Jurkat, Clone E6-1 (cell line): ENCODE results near the gene CCDC92B.
"Not testable (repeated sequence)": the region's sequence is repeated elsewhere in the genome, so short reads cannot be mapped to it uniquely, and the experiment has no call there.

ENCODE experiments used
- DNase-seq: peaks from one replicate; pipeline ENCODE4 v3.0.0-alpha.2; 2011; ENCODE audit warnings: low read depth, low spot score
- H3K4me3 ChIP-seq: 2 replicates; pipeline ENCODE4 v1.5.1; 2011; ENCODE audit warnings: mild to moderate bottlenecking, low read length, control low read depth, moderate library complexity

Gene CCDC92B

DNA sequence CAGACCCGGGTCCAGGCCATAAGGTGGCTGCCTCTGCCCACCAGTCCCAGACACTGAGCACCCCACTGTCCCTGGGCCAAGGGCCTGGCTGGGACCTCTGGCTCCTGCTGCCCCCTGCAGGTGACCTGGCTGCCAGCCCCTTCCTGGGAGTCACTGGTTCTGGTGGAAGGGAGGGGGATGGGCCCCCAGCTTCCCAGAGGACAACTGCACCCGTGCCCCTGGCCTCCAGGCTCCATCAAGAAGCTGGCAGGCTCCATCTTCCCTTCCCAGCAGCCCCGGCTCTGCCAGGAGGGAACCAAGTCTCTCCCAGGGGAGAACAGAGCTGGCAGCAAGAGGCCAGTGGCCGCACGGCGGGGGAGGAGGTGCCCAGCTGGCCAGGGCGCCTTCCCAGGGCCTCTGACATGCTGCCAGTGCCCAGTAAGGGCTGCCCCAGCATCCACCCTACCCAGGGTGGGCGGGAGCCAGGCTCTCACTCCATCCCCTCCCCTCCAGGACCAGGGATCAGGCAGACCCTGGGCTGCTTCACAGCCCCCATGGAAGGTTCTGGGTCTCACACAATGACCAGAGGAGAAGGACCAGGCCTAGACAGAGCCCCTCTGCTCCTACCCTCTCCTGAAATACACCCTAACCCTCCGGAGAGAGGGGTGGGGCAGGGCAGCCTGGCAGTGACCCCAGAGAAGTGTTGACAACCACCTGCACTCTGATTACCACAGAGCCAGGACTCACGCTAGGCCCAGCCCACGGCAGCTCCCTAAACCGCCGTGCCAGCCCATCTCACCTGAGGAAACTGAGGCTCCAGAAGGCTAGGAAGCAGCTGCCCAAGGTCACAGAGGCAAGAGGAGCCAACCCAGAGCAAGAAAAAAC is 41.5 kb downstream of the CCDC92B start:
- H3K4me3 ChIP-seq, result no peak overlapping the region
- DNase-seq, result no peak

DNA sequence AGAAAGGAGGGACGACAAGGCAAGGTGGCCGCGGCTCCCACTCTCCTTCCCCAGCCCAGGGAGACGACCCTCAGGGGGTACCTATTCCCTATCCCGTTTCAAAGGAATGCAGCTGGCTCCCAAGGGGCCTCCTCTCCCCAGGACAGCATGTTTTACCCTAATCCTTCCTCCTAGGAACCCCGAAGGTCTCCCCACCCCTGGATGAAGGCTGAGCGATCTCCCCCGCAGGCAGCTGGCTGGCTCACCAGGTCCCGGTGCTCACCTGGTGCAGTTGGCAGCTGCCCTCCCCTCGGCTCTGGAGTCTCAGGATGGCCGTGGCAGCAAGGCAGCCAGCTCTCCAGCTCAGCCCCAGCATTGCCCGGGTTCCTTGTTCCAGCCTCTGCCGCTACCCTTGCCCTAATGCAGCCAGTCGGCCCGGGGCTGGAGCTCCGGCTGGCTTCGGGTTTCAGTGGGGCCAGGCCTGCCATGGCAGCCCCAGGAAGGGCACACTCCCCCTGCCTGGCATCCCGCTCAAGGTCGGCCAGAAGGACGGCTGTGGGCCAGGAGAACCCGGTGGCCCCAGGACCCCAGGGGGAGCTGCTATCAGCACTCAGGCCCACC is 42.4 kb downstream of the CCDC92B start:
- no peak for DNase-seq
- H3K4me3 ChIP-seq, result no peak overlapping the region

DNA sequence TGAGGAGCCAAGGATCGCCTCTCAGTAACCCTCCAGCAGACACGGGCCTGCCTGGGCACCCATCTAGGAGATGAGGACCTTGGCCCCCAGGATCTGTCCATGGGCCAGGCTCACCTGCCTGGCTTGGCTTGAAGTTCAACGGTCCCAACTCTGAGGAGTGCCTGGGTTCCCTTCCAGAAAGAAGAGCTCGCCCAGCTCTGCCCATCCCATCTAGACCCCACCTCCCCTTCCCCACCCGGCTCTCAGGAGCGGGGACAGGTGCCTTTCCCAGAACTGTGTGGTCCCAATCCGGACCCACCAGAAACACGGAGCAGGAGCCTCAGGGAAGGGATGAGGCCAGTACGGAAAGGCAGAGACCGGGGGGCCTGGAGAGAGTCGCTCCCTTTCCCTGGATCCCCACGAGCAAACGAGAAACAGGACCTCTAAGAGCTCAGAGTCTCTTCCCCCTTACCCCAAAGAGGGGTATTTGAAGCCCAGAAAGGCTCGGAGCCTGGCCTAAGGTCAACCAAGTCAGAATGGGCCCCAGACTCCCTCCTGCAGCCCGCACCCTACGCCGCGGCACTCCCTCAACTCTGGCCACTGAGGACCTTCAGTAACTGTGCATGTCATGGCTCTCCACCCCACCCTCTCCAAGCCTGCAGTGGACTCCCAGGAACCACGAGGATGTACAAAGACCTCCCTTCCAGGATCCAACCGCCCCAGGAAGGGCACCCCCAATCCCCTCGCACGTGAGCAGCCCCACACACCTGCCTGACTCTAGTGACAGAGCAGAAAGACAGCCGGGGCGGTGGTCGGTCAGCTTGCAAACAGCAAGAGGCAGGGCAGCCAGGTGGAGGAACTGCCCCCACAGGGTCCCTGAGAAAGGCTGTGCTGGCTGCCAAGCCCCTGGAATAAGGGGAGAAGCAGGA is 43.3 kb downstream of the CCDC92B start:
- DNase-seq, result no peak

DNA sequence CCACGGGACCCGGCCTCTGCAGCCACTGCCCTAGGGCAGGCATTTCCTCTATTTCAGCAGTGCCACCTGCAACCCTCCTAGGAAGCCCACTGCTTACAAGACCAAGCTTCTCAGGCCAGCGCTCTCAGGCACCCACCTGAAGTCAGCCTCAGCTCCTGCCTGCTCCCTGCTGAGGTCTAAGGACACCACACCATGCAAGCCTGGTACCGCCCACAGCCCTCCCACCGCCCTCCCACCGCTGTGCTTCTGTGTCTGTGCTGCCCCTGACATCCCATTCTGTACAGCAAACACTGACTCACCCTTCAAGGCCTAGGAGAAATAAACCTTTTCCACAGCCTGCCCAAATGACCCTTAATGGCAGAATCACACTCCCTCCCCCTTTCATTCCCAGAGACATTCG is 44.2 kb downstream of the CCDC92B start:
- H3K4me3 ChIP-seq, result no peak overlapping the region
- no peak for DNase-seq

More for the DNA sequence above, 43.3 kb downstream of the CCDC92B start:
- H3K4me3 ChIP-seq, result no peak overlapping the region

DNA sequence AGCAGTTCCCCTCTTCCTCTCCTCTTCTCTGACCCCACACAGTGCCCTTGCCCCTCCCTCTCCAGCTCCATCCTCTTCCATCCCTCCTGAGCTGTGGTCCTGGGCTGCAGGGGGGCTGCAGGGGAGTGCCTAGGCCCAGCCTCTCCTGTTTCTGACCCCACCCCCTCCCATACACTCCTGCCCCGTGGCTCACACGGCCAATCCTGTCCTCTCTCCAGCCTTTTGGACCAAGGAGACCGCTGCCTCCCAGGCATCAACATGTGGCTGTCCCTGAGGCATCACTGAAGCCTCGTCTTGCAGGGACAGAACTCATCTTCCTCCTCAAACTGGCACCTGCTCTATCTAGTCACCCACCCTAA is 44.6 kb downstream of the CCDC92B start:
- H3K4me3 ChIP-seq, result no peak overlapping the region
- DNase-seq, result no peak

DNA sequence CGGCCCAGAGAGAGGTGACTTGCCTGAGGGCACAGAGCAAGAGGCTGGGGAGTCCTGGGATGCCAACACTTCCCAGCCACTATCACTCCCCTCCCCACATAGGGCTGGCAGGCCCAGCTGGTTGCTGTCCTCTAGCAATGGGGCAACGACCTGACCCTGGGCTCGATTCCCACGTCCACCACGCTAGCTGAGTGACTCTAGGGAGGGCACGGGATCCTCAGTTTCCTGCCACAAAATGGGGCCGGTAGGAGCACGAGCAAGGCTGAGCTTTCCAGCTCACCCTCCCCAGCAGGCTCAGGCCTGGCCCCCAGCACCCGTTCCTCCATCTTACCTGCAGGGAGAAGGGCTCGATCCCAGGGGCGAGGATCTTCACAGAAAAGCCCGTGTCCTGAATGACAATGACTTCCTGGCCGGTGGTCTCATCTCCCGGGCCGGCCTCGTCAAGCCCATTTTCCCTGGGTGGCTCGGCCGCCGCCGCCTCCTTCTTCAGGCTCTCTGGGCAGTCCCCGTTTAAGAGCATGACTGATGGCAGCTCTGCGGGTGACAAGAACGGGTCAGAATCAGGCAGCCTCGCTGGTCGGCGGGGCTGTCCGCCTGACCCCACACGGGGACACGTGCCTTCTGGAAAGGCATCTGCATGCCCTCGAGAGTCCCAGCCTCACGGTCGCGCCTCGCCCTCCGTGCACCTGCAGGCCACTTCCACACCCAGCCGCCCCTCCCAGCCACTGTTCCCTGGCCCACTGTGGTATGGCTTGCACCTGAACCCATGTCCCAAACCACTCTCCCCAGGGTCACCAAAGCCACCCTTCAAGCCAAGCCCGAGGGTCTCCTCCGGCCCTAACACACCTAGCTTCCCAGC is 45.2 kb downstream of the CCDC92B start:
- no peak for DNase-seq
- no peak overlapping the region for H3K4me3 ChIP-seq

DNA sequence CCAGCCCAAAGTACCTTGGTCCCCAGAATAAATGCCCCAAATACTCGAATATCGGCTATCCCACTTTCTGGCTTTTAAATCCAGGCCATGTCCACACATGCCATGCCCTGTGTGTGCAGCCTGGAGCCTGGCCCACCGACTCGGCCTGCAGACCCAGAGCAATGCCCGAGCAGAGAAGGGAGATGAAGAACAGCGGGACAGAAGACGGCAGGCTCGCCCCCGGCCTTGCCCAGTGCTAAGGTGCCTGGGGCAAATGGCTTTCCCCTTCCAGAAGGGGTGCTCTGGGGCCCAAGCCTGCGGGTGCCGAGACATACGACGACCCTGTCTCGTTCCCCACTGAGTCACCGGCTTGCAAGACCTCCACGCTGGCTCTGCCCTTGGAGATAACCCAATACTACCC is 45.8 kb downstream of the CCDC92B start:
- DNase-seq, result no peak

DNA sequence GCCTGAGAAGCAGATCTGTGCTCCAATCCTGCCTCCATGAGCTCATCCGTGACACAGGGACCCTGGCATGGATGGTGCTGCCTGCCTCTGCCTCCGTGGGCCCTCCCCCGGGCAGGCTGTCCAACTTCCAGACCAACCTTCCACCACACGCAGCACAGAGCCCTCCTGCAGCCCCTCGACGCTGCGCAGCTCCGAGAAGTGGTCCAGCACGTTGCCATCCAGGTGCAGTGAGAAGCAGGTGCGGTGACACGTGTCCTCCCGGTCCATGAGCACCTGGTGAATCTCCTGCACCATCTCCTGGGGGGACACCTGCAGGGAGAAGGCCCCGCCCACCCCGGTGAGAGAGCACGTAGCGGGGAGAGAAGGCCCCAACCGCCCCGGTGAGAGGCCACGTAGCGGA is 46.3 kb downstream of the CCDC92B start:
- DNase-seq, result no peak
- H3K4me3 ChIP-seq, result no peak overlapping the region

More for the DNA sequence above, 45.8 kb downstream of the CCDC92B start:
- H3K4me3 ChIP-seq, result no peak overlapping the region

DNA sequence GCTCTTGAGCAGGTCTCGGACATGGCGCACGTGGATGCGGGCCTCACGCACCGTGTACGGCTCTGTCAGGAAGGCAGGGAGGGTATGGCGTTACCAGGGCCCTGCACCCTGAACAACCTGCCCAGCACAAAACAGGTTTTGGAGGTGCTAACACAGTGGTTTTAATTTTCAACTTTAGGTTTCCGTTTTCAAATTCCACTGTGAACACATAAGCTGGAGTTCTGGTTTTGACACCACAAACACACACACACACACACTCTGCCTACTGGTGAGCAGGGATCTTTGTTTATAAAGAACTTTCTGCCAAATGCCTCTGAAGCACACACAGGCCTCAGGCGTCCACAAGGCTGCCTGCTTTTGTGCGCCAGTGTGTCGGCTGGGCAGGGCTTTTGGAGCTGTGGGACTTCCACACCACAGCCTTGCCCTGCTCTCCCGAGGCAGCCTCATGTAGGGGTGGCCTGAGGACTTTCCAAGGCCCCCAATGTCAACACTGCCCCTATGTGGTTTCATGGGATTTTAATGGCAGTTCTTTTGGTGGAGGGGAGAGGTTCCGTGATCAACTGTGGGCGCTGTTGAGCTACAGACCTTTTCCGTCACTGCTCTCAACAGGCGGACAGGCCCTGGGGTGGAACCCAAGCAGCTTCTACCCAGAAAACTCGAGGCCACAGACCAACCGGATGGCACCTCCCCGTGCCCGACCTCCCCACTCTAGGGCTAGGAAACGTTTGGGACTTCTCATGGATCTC is 47.3 kb downstream of the CCDC92B start:
- H3K4me3 ChIP-seq, result no peak overlapping the region
- no peak for DNase-seq

DNA sequence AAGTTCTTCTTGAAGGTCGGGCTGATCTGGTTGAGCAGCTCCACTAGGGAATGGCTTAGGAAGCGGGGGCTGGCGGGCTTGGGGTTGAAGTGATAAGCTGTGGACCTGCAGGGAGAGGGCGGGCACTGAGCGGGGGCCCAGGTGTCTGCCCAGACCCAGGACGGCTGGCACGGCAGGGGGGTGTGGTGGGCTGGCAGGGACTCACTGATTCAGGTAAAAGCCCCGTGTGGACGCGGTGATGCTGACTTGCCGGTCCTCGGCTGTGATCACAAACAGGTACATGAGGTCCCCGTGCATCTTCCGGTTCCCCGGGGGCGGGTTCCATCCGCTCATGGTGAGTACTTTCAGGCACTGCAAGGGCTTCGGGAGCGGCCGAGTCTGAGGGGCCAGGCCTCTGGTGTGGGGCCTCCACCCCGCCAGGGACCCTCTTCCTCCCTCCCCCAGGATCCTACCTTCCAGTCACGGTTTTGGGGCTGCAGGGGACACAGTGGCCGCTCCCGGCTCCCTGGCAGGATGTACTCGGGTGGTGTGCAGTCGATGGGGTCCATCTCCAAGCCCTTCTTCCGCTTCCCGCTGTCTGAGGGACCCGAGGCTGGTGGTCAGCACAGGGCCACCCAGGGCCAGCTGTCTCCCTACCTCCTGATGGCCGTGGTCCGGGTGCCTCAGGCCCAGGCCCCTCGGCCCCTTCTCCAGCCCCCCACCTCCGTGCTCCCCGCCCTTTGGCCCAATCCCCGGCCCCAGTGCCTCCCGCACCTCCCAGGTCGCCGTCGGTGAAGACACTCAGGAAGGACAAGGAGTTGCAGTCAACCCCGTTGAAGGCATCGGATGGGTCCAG is 48.1 kb downstream of the CCDC92B start:
- DNase-seq, result no peak
- H3K4me3 ChIP-seq, result no peak overlapping the region

DNA sequence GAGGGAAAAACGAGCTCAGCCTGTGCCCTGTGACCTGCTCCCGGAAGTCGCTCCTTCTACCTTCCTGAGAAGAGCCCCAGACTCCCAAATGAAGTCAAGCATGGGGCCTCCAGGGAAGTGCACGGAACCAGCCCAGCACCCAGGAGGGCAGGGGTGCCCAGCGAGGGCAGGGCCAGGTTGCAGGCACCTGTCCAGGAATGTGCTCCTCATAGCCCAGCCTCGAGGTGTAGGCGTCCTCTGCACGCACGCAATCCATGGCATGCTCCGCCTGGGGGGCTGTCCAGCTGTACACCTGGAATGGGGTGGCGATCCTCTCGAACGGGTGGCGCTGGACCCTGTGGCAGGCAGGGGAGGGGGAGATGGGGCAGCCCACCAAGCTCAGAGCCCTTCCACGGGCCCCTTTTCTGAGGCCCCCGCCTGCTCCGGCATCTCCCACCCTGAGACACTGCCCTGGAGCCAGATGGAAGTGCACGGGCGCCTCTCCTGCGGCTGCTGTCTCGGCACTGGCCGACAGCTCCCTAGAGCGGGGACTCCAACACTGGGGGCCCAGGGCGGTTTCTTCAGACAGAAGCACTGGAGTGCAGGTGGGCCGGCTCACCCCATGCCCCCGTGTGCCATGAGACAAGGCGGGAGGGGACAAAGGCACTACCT is 48.8 kb downstream of the CCDC92B start:
- H3K4me3 ChIP-seq, result no peak overlapping the region
- DNase-seq, result no peak

DNA sequence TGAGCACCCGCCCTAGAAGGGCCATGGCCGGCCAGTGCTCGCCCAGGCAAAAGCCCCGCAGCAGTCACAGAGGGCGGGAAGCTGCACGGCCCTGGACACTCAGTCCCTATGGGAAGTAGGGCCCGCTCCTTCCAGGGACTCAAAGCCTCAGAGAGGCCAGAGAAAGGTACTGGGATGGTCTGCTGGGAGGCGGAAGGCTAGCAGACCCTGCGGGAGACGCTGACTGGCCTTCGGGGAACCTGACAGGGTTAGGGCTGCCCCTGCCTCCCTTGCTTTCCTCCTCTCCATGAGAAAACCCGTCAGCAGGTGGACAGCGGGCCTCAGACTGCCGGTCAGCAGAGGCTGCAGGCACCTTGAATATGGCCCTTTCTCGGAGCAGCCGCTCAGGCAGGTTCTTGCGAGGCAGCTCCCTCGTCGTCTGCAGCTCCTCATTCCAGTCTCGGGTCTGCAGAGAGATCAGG is 49.4 kb downstream of the CCDC92B start:
- H3K4me3 ChIP-seq, result no peak overlapping the region
- no peak for DNase-seq

DNA sequence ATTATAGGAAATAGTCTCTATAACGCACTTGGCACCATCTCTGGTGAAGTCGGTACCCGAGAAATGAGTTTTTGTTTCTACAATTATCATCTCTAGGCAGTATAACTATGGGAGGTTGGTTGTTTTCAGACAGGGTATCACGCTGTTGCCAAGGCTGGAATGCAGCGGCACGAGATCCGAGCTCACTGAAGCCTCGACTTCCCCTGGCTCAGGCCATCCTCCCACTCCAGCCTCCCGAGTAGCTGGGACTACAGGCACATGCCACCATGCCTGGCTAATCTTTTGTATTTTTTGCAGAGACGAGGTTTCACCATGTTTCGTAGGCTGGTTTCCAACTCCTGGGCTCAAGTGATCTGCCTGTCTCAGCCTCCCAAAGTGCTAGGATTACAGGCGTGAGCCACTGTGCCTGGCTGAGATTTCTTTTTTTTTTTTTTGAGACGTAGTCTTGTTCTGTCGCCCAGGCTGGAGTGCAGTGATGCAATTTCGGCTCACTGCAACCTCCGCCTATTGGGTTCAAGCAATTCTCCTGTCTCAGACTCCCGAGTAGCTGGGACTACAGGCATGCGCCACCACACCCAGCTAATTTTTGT is 50.1 kb downstream of the CCDC92B start:
- DNase-seq, result not testable (repeated sequence)

DNA sequence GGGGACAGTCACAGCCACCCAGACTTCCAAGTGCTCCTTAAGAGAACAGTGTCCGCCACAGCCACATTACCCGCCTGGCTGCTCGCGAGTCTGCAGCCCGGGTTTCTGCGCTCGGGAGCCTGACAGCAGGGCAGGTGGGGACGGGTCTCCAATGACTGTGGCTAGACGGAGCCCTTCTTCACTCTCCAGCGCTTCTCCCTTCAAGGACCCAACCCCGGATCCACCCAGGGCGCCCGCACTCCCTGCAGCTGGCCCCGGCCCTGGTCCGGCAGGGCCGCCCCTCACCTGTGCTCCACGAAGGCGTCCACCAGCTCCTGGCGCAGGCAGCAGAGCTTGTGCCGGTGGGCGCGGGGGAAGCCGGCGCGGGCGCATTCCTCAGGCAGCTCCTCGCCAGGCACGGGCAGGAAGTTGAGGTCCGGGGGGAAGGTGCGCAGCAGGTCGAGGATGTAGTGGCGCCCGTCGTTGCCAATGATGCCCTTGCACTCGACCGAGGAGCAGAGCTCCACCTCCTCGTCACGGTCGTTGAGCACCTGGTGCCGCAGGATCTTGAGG is 51.8 kb downstream of the CCDC92B start:
- DNase-seq, result no peak
- H3K4me3 ChIP-seq, result no peak overlapping the region

More for the DNA sequence above, 50.1 kb downstream of the CCDC92B start:
- not testable (repeated sequence) for H3K4me3 ChIP-seq

DNA sequence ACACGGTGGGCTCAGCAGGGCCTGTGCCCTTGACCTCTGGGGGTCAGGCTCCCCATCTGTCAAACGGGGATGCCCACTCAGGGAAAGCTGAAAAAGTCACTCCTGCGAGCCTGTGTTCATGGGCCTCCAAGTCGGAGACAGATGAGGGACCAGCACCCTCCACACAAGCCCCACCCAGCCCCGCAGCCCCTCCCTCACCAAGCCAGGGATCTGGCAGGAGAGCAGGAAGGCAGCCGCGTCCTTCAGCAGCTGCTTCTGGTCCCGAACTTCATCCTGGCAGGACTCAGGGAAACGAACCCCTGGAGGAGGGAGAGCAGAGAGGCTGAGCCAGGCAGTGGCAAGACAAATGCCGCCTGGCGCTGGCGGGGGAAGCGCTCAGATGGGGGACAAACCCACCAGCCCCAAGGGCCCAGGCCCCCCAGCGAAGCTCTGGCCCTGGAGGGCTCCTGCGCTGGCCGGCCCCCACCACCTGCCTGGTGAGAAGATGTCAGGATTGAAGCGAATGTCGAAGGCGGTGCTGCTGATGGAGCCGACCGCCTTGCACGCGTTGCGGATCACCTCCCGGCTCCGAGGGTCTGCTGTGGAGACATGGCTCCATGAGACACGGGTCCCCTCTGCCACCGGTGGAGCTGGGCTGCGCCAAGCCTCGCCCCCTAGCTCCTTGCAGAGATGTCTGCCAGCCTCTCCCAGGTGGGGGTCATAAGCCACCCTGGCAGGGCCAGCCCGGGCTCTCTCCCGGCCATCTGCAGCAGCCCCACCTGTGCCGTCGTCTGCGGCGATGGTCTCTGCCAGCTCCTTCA is 53.3 kb downstream of the CCDC92B start:
- DNase-seq, result no peak

More for the DNA sequence above, 53.3 kb downstream of the CCDC92B start:
- H3K4me3 ChIP-seq, result no peak overlapping the region
